Stomach (tissue), 4 donors: ENCODE measurements around the gene VPS4B.

Source experiments
- CTCF ChIP-seq, 7 experiments: fragments of 450-650 bp in 4 of 7; fragments of 200-600 bp in 3 of 7; sonication (generic) in 3 of 7; IDR thresholded peaks; one replicate each; pipeline ENCODE4 v1.5.1; 2016 to 2019; ENCODE audit warnings: antibody characterized with exemption in 7 of 7, control low read depth in 2 of 7, mild to moderate bottlenecking in 1 of 7
- POLR2A ChIP-seq, 4 donors: fragments of 450-650 bp; IDR thresholded peaks; one replicate each; pipeline ENCODE4 v1.6.1; 2016; ENCODE audit warnings: antibody characterized with exemption in 4 of 4, control low read depth in 2 of 4, mild to moderate bottlenecking in 1 of 4, moderate library complexity in 1 of 4
- POLR2AphosphoS5 ChIP-seq, 3 donors: sonication (generic); formaldehyde crosslinking; IDR thresholded peaks; one replicate each; pipeline ENCODE4 v1.6.1; 2016; ENCODE audit warnings: antibody characterized with exemption in 3 of 3

GRCh38 chr18:63379639-63379962, 42.7 kb downstream of the VPS4B start:
- TF ChIP-seq CTCF (IDR thresholded peaks at IDR 0.05) (no peak), POLR2AphosphoS5 (IDR thresholded peaks at IDR 0.05) (no peak), POLR2A (IDR thresholded peaks at IDR 0.05) (no peak)
